GM21786 (cell line): Measurements from ENCODE around the gene CFAP46.
"Not testable (repeated sequence)": the region's sequence is repeated elsewhere in the genome, so short reads cannot be mapped to it uniquely, and the experiment has no call there.

Experiments used
- ATAC-seq: cut with Tn5 transposase; IDR thresholded peaks from one replicate; pipeline ENCODE4 v1.9.1; 2021; ENCODE audit not compliant: unreplicated experiment

Gene CFAP46

GRCh38 chr10:132810141-132810806, 132.1 kb downstream of the CFAP46 start:
- ATAC-seq = no peak

GRCh38 chr10:132809232-132810140, 132.9 kb downstream of the CFAP46 start:
- ATAC-seq = no peak

GRCh38 chr10:132808383-132809231, 133.8 kb downstream of the CFAP46 start:
- no peak for ATAC-seq

- no peak for ATAC-seq
Observed at GRCh38 chr10:132807621-132808049, 134.7 kb downstream of the CFAP46 start.

GRCh38 chr10:132806561-132807003, 135.8 kb downstream of the CFAP46 start:
- no peak for ATAC-seq

- no peak for ATAC-seq
Observed at GRCh38 chr10:132806110-132806509, 136.3 kb downstream of the CFAP46 start.

- no peak for ATAC-seq
Observed at GRCh38 chr10:132805599-132805998, 136.8 kb downstream of the CFAP46 start.

- ATAC-seq = no peak
Observed at GRCh38 chr10:132804785-132805426, 137.5 kb downstream of the CFAP46 start.

GRCh38 chr10:132804287-132804686, 138.1 kb downstream of the CFAP46 start:
- no peak for ATAC-seq

GRCh38 chr10:132803416-132804210, 138.8 kb downstream of the CFAP46 start:
- no peak for ATAC-seq

- no peak for ATAC-seq
Observed at GRCh38 chr10:132802694-132803320, 139.6 kb downstream of the CFAP46 start.

- no peak for ATAC-seq
Observed at GRCh38 chr10:132802048-132802447, 140.3 kb downstream of the CFAP46 start.

- ATAC-seq = no peak
Observed at GRCh38 chr10:132799865-132800264, 142.5 kb downstream of the CFAP46 start.

GRCh38 chr10:132798876-132799275, 143.5 kb downstream of the CFAP46 start:
- ATAC-seq = no peak

- ATAC-seq = no peak
Observed at GRCh38 chr10:132798403-132798802, 144.0 kb downstream of the CFAP46 start.

GRCh38 chr10:132797986-132798385, 144.4 kb downstream of the CFAP46 start:
- ATAC-seq = not testable (repeated sequence)

- no peak for ATAC-seq
Observed at GRCh38 chr10:132796846-132797245, 145.5 kb downstream of the CFAP46 start.

GRCh38 chr10:132793871-132794849, 148.2 kb downstream of the CFAP46 start:
- ATAC-seq = no peak
